ENCODE data around the gene EEF1G.

DNA sequence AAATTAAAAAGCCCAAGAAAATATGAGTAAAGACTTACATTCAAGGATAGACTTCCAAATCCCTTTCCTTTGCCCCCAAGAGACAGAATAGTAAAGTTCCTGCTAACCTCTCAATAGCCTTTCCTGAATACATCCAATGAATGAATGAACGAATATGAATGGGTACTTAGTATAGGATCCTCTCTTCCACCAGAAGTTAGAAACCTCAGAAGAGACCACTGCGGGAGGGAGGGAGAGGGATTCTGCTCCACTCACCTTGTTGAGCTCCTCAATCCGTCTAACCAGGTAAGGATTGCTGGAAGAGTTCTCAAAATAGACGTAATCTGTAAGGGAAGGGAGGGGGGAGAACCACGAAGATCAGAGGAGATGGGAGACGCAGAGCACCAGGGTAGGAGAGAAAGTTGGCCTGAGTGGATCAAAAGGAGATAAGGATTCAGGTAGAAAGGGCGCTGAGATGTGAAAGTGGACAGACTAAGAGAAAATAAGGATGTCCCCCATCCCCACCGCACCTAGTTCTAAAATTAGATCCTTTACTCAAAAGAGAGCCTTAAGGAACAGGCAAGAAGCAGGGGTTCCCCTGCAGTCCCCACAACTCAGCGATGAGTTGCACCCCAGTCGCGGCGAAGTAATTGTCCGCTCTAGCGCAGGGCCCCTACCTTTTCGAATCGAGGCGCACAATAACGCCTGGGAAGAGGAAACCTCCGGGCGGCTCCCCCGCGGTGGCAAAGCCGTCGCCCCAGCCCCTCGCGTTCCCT is 26.9 kb upstream of the EEF1G start:
- TF ChIP-seq, protein P1, sequence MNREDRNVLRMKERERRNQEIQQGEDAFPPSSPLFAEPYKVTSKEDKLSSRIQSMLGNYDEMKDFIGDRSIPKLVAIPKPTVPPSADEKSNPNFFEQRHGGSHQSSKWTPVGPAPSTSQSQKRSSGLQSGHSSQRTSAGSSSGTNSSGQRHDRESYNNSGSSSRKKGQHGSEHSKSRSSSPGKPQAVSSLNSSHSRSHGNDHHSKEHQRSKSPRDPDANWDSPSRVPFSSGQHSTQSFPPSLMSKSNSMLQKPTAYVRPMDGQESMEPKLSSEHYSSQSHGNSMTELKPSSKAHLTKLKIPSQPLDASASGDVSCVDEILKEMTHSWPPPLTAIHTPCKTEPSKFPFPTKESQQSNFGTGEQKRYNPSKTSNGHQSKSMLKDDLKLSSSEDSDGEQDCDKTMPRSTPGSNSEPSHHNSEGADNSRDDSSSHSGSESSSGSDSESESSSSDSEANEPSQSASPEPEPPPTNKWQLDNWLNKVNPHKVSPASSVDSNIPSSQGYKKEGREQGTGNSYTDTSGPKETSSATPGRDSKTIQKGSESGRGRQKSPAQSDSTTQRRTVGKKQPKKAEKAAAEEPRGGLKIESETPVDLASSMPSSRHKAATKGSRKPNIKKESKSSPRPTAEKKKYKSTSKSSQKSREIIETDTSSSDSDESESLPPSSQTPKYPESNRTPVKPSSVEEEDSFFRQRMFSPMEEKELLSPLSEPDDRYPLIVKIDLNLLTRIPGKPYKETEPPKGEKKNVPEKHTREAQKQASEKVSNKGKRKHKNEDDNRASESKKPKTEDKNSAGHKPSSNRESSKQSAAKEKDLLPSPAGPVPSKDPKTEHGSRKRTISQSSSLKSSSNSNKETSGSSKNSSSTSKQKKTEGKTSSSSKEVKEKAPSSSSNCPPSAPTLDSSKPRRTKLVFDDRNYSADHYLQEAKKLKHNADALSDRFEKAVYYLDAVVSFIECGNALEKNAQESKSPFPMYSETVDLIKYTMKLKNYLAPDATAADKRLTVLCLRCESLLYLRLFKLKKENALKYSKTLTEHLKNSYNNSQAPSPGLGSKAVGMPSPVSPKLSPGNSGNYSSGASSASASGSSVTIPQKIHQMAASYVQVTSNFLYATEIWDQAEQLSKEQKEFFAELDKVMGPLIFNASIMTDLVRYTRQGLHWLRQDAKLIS (CRISPR knock-in tag; IDR thresholded peaks at IDR 0.05): no peak
- TF ChIP-seq CC2D1A (IDR thresholded peaks at IDR 0.05): no peak
- no peak for TF ChIP-seq RBM22 (IDR thresholded peaks at IDR 0.05; ENCODE audit: low read depth, low read length, poor library complexity, severe bottlenecking)
- no peak for TF ChIP-seq JUND (IDR thresholded peaks at IDR 0.05; ENCODE audit: borderline replicate concordance, low read depth, low read length)
- TF ChIP-seq JUND (tag; IDR thresholded peaks at IDR 0.05; ENCODE audit: borderline replicate concordance, low read depth, low read length): no peak
- TF ChIP-seq POLR2AphosphoS5 (IDR thresholded peaks at IDR 0.05; ENCODE audit: control insufficient read depth, insufficient read depth, low read depth, low read length): no peak
- no peak for TF ChIP-seq ATF7 (IDR thresholded peaks at IDR 0.05)
- TF ChIP-seq, protein P2, sequence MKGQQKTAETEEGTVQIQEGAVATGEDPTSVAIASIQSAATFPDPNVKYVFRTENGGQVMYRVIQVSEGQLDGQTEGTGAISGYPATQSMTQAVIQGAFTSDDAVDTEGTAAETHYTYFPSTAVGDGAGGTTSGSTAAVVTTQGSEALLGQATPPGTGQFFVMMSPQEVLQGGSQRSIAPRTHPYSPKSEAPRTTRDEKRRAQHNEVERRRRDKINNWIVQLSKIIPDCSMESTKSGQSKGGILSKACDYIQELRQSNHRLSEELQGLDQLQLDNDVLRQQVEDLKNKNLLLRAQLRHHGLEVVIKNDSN (CRISPR knock-in tag; IDR thresholded peaks at IDR 0.05): no peak

Data from K562 (cell line).